ENCODE measurements around the gene TNFRSF8.

The TNFRSF8 gene

GRCh38 chr1:12064073-12064969 lies 1.2 kb downstream of the TNFRSF8 start:
- DNase-seq: no peak

- no peak for DNase-seq
These were observed 2.8 kb downstream of the TNFRSF8 start for GRCh38 chr1:12065872-12066271.

DNA sequence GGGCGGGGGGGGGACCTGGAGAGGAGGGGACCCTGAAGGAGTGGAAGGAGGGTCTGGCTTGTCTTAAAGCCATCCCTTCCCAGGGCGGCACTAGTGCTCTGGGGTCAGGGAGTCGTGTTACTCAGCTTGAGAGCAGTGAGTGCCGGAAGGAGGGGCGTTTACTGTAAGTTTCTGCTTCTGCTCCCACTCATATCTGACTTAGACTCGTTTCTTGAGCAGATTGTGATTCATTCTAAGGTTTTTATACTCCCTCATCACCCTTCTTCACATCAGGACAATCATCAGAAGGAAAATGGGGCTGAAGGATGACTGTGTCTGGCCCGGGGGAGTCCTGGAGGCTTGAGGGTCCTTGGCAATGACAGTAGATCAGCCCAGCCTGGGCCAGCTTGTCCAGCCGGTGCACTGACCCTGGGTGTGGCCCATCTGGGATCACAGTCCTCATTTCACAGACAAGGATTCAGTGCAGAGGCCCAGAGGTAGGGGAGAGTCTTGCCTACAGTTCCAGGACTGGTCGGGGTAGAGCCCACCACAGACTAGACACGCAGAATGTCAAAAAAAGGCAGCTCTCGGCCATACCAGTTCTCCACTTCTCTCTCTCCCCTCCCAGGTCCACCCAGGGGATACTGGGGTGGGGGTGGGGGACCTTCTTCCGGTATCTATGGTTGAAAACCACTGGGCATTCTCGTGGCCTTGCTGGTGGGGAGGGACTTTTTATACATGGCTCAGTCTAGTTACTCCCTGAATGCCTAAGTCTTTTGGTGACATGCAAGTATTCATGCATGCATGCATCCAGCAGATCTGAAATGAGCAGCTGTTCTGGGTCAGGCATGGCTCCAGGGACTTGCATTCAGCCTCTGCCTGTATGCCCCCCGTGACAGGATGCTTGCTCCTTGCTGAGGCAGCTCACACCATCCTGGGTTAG lies 5.1 kb downstream of the TNFRSF8 start:
- no peak for DNase-seq

- DNase-seq: no peak
These were observed 6.6 kb downstream of the TNFRSF8 start for GRCh38 chr1:12069623-12070244.

DNA sequence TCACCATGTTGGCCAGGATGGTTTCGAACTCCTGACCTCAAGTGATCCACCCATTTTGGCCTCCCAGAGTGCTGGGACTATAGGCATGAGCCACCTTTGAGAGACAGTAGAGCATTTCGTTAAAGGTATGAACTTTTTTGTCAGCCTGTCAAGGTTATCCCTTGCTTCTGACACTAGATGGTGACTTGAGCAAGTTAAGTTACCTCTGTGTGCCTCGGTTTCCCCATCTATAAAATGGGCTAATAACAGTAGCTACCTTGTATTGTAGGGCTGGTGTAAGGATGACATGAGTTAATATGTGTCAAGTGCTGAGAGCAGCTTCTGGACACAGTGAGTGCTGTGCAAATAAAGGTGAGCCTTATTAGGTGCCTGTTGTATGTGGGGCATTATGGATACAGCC lies 8.8 kb downstream of the TNFRSF8 start:
- no peak for DNase-seq

DNA sequence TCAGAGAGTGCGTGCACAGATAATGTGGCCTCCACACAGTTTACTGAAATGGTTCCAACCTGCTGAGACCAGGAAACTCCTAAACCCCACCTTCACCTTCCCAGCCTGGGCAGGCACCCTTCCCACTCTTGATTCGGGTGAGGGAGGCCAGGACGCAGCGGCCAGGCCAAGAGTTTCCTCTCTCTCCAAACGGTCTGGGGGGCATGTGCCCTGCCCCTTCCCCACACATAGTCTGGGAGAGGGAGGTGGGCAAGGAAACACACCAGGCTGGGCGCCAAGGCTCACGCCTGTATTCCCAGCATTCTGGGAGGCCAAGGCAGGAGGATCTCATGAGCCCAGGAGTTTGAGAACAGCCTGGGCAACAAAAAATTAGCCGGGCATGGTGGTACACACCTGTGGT lies 9.6 kb downstream of the TNFRSF8 start:
- DNase-seq: no peak

DNA sequence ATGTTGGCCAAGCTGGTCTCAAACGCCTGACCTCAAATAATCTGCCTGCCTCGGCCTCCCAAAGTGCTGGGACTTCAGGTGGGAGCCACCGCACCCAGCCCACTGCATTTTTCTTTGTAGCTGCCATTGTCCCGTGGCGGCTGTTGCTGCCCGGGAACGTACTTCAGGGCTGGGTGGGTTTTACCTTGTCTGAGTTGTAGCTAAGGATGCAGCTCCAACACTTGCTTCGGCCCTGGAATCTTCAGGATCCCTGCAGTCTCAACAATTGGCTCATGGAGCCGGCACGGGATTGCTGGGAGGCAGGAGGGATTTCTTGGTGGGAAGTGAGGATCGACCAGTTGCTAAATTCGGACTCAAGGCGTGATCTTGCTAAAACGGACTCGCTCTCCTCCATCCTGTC lies 10.7 kb downstream of the TNFRSF8 start:
- no peak for DNase-seq

GRCh38 chr1:12075195-12076114 lies 12.4 kb downstream of the TNFRSF8 start:
- no peak for DNase-seq

- DNase-seq: no peak
These were observed 13.4 kb downstream of the TNFRSF8 start for GRCh38 chr1:12076425-12077005.

DNA sequence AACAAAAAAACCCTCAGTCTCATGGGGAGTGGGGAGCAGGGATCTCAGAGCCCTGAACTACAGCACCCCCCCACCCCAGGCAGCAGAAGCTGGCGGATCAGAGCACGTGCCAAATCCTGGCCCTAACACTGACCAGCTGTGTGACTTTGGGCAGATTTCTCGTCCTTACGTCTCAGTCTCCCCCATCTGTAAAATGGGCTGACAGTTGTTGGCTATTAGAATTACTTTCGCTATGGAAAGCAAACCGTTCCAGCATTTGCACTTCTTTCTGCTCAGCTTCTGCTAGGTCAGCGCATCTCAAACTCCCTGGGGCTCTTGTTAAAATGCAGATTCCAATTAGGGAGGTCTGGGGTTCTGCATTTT lies 15.5 kb downstream of the TNFRSF8 start:
- no peak for DNase-seq

- no peak for DNase-seq
These were observed 16.1 kb downstream of the TNFRSF8 start for GRCh38 chr1:12078938-12079861.

DNA sequence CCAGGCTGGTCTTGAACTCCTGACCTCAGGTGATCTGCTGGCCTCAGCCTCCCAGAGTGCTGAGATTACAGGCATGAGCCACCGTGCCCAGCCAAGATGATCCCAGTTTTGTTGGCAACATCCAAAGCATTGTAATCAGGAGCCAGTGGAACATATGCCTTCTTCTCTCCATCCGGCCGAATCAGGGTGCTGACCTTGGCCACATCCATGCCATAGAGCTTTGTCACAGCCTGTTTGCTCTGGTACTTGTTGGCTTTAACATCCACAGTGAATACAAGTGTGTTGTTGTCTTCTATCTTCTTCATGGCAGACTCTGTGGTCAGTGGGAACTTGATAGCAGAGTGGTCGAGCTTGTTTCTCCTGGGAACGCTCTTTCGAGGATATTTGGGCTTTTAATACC lies 17.1 kb downstream of the TNFRSF8 start:
- no peak for DNase-seq

DNA sequence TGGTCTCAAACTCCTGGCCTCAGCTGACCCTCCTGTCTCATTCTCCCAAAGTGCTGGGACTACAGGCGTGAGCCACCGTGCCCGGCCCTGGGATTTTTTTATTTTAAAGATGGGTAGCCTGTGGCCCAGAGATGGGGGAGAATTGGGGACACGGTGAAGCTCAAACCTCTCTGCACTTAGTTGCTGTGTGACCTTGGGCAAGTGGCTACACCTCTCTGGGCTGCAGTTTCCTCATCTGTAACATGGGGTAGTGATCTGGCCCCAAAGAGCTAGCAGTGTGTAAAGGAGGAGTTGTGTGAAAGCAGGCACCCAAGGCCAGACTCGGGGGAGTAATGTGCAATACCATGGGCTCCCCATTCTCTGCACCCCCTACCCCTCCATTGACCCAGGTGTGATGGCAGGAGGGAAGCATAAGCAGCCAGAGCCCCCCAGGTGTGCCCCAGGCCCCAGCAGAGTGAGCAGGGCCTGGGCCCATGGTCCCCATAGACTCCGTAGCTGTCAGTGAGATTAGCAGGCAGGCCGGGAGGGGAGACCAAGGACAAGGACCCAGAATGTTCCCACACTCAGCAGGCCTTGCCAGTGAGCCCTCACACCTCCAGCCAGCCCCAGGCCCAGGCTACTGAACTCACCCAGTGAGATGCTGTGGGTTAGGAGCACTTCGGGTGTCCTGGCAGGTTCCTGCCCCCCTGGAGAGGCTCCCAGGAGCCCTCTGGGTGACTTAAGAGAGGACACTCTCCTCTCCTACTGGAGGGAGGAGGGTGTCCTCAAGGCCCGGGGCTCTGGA lies 17.9 kb downstream of the TNFRSF8 start:
- no peak for DNase-seq

GRCh38 chr1:12081648-12082396 lies 18.7 kb downstream of the TNFRSF8 start:
- DNase-seq: no peak

DNA sequence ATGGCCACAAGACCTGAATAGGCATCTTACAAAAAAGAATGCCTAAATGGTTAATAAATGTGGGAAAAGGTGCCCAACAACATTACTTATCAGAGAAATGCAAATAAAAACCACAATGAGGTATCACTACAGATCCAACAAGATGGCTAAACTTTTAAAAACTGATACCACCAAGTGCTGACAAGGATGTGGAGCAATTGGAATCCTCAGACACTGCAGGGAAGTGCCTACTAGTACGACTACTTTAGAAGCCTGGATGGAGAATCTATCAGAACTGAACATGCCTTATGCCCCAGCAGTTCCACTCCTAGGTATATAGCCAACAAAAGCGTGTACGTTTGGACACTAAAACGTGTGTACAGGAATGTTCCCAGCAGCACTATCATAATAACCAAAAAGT lies 19.9 kb downstream of the TNFRSF8 start:
- no peak for DNase-seq

- DNase-seq: no peak
These were observed 20.7 kb downstream of the TNFRSF8 start for GRCh38 chr1:12083766-12084165.

GRCh38 chr1:12085643-12086260 lies 22.6 kb downstream of the TNFRSF8 start:
- no peak for DNase-seq

DNA sequence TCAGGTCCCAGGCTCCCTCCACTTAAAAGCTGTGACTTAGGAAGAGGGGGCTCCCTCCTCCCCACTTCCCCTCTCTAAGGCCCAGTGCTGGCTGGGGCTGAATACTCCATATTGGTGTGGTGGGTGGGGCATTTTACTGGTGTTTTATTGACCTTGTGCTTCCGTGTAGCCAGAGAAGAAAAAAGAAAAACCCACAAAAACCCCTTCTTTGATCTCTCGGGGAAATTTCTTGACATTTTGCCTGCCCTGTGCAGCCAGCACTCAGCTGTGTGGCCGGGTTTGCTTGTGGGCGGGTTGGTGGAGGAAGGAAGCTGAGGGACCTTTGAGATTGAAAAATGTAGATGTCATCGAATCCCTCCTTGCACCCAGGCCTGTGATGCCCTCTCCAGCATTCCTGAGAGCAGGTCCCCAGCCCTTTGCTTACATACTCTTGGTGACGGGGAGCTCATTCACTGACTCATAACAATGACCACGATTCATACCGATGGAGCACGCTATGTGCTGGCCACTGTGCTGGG lies 24.8 kb downstream of the TNFRSF8 start:
- peak; percentile 17 for DNase-seq

All from T-helper 9 cell (primary cell).